GM10248 (cell line): ENCODE measurements around the gene KAT6B.

ENCODE experiments used
- CTCF ChIA-PET: fragments of 300-600 bp; sonication (Branson Sonifier 250); formaldehyde crosslinking; extraction: SDS; loops from one replicate; lab custom pipeline; 2021; ENCODE audit warnings: antibody characterized with exemption; lab: Yijun Ruan, JAX
- POLR2A ChIA-PET: fragments of 350-650 bp; sonication (Branson Sonifier 250); formaldehyde crosslinking; extraction: SDS; loops from one replicate; lab custom pipeline; 2020; ENCODE audit warnings: antibody characterized with exemption; lab: Yijun Ruan, JAX
- DNase-seq: peaks from one replicate; pipeline ENCODE4 v3.0.0; 2012; ENCODE audit errors: extremely low spot score
- CTCF ChIP-seq: IDR thresholded peaks from 2 replicates; pipeline ENCODE4 v1.5.1; 2012; ENCODE audit warnings: mild to moderate bottlenecking, low read depth; ENCODE audit errors: extremely low read depth, missing control alignments, control extremely low read depth

The KAT6B gene

GRCh38 chr10:74988832-74989561 lies 162.6 kb downstream of the KAT6B start:
- CTCF ChIA-PET = no interaction called here
- POLR2A ChIA-PET = no interaction called here
- no peak for DNase-seq
- no peak for TF ChIP-seq CTCF

- ChIA-PET POLR2A (no interaction called here), CTCF (interaction anchor here (0.9 to 2.7 kb wide), 8 partner anchors 8 to 747 kb away, joined by 3 to 10 read pairs (median 4); no protein-coding TSS in a partner anchor)
- DNase-seq = no peak
- peak; percentile 13 for TF ChIP-seq CTCF
Observed at GRCh38 chr10:74991435-74991834, 165.0 kb downstream of the KAT6B start.

- no peak for TF ChIP-seq CTCF
- CTCF ChIA-PET = interaction anchor here (1.0 to 2.7 kb wide), 5 partner anchors 9 to 70 kb away, joined by 3 to 10 read pairs (median 7); no protein-coding TSS in a partner anchor
- DNase-seq = no peak
- POLR2A ChIA-PET = no interaction called here
Observed at GRCh38 chr10:74992068-74992467, 165.7 kb downstream of the KAT6B start.

- TF ChIP-seq CTCF = no peak
- ChIA-PET POLR2A (no interaction called here), CTCF (interaction anchor here (1.0 to 1.7 kb wide), 4 partner anchors 10 to 104 kb away, joined by 3 to 8 read pairs (median 5); no protein-coding TSS in a partner anchor)
- no peak for DNase-seq
Observed at GRCh38 chr10:74993649-74994048, 167.2 kb downstream of the KAT6B start.

GRCh38 chr10:74994854-74995253 lies 168.5 kb downstream of the KAT6B start:
- POLR2A ChIA-PET = interaction anchor here (0.6 kb wide), 1 partner anchor 124 kb away, joined by 3 read pairs; no protein-coding TSS in a partner anchor
- no peak for TF ChIP-seq CTCF
- no peak for DNase-seq
- CTCF ChIA-PET = interaction anchor here (0.9 to 1.2 kb wide), 2 partner anchors 11 to 105 kb away, joined by 3 read pairs; no protein-coding TSS in a partner anchor

- ChIA-PET CTCF (interaction anchor here (0.9 to 2.4 kb wide), 4 partner anchors 11 to 18 kb away, joined by 3 to 6 read pairs (median 3); no protein-coding TSS in a partner anchor), POLR2A (no interaction called here)
- no peak for TF ChIP-seq CTCF
- no peak for DNase-seq
Observed at GRCh38 chr10:74995806-74996205, 169.4 kb downstream of the KAT6B start.
